HepG2 (cell line): ENCODE results near the gene ACYP2. TPM values are rescaled to one million over a fixed set of nuclear protein-coding genes. Genes with fewer than 3 reads are reported as not detected.

ENCODE experiments used
- ATAC-seq: fragments of 200-7000 bp; cut with Tn5 transposase; 3 replicates; pipeline ENCODE4 v1.9.1; 2020; ENCODE audit warnings: mild to moderate bottlenecking, moderate library complexity
- BruUV-seq: library from RNA; stranded (reverse); fragments of 400-500 nt; replicated peaks from 2 replicates; lab custom pipeline; 2021; lab: Mats Ljungman, UMichigan
- CTCF ChIA-PET: fragments of 300-600 bp; formaldehyde crosslinking; extraction: SDS; loops from one replicate; lab custom pipeline; 2021; ENCODE audit warnings: low total read pairs, inconsistent platforms, low intra/inter-chr PET ratio; lab: Yijun Ruan, JAX
- POLR2A ChIA-PET: fragments of 350-600 bp; sonication (Branson Sonifier 250); formaldehyde crosslinking; loops from one replicate; lab custom pipeline; 2020; ENCODE audit warnings: antibody characterized with exemption, inconsistent platforms; lab: Yijun Ruan, JAX
- DNase-seq: peaks from one replicate; pipeline ENCODE4 v3.0.0-alpha.2; 2015; ENCODE audit warnings: low spot score
- FAIRE-seq: peaks from 3 replicates; lab custom pipeline; 2011; peaks lifted over from hg19 to GRCh38; lab: Jason Lieb, UNC
- H2AFZ ChIP-seq: one replicate; pipeline ENCODE4 v1.6.1; 2011; ENCODE audit warnings: low read length, inconsistent platforms
- H3K27ac ChIP-seq: fragments of 300-600 bp; 3 replicates; pipeline ENCODE4 v1.8.0; 2011; ENCODE audit warnings: mixed run types, mild to moderate bottlenecking, mixed read lengths, low read length, inconsistent platforms; ENCODE audit not compliant: insufficient read depth; ENCODE audit errors: extremely low read length
- H3K27me3 ChIP-seq, 2 experiments: fragments of 200-600 bp in 1 of 2; 2 replicates in 1 of 2; 3 replicates in 1 of 2; pipeline versions ENCODE4 v1.6.0 to v1.8.0; 2011; ENCODE audit warnings: low read length in 2 of 2, mild to moderate bottlenecking in 2 of 2, moderate library complexity in 2 of 2, inconsistent platforms in 1 of 2; ENCODE audit not compliant: insufficient read depth in 2 of 2, control insufficient read depth in 1 of 2
- H3K36me3 ChIP-seq, 2 experiments: fragments of 200-600 bp in 1 of 2; replicated peaks in 1 of 2; 2 replicates in 1 of 2; 3 replicates in 1 of 2; pipeline versions ENCODE4 v1.5.1 to v1.8.0; 2011; ENCODE audit warnings: low read length in 2 of 2, inconsistent platforms in 1 of 2; ENCODE audit not compliant: insufficient read depth in 2 of 2, control insufficient read depth in 1 of 2
- H3K4me1 ChIP-seq: 2 replicates; pipeline ENCODE4 v1.5.1; 2012; ENCODE audit warnings: low read length, inconsistent platforms; ENCODE audit not compliant: insufficient read depth
- H3K4me2 ChIP-seq: 2 replicates; pipeline ENCODE4 v1.6.0; 2011; ENCODE audit warnings: low read depth, low read length, inconsistent platforms
- H3K4me3 ChIP-seq, 3 experiments: fragments of 200-600 bp in 1 of 3; sonication (generic), shearing (Covaris generic) in 1 of 3; replicated peaks in 1 of 3; 2 replicates each; pipeline ENCODE4 v1.5.1; 2011 to 2016; ENCODE audit warnings: low read length in 3 of 3, inconsistent platforms in 2 of 3, low read depth in 2 of 3, mild to moderate bottlenecking in 2 of 3, control low read depth in 1 of 3, mixed read lengths in 1 of 3; ENCODE audit not compliant: insufficient read depth in 1 of 3
- H3K79me2 ChIP-seq: one replicate; pipeline ENCODE4 v1.6.1; 2011; ENCODE audit warnings: low read length, inconsistent platforms; ENCODE audit not compliant: insufficient read depth
- H3K9ac ChIP-seq: 2 replicates; pipeline ENCODE4 v1.6.0; 2011; ENCODE audit warnings: mild to moderate bottlenecking, low read depth, low read length, inconsistent platforms; ENCODE audit not compliant: insufficient read depth
- H3K9me3 ChIP-seq: 2 replicates; pipeline ENCODE4 v1.5.1; 2012; ENCODE audit warnings: mild to moderate bottlenecking, low read length
- H4K20me1 ChIP-seq: 2 replicates; pipeline ENCODE4 v1.6.0; 2011; ENCODE audit warnings: inconsistent platforms, mild to moderate bottlenecking, low read length, moderate library complexity; ENCODE audit not compliant: insufficient read depth
- CBX2 ChIP-seq, 2 experiments: fragments of 200-600 bp in 1 of 2; sonication (generic); formaldehyde crosslinking in 1 of 2; IDR thresholded peaks; 2 replicates each; pipeline versions ENCODE4 v1.7.0 to v1.8.1; 2018 to 2022; ENCODE audit warnings: low read depth in 2 of 2, low read length in 1 of 2, mild to moderate bottlenecking in 1 of 2, missing genetic modification reagents in 1 of 2
- EP300 ChIP-seq, 3 experiments: sonication (generic) in 1 of 3; formaldehyde crosslinking in 1 of 3; IDR thresholded peaks; 2 replicates each; pipeline versions ENCODE4 v1.5.1 to v1.6.1; 2011 to 2020; ENCODE audit warnings: low read depth in 2 of 3, low read length in 2 of 3, borderline replicate concordance in 1 of 3, improper control_type of control experiment in 1 of 3, mild to moderate bottlenecking in 1 of 3, missing genetic modification reagents in 1 of 3, moderate library complexity in 1 of 3
- FOSL2 ChIP-seq: sonication (generic); formaldehyde crosslinking; IDR thresholded peaks from 2 replicates; pipeline ENCODE4 v1.4.0; 2020; ENCODE audit warnings: missing genetic modification reagents
- HNF4A ChIP-seq: sonication (generic); formaldehyde crosslinking; IDR thresholded peaks from 2 replicates; pipeline ENCODE4 v1.4.0; 2020; ENCODE audit warnings: missing genetic modification reagents
- JDP2 ChIP-seq: sonication (generic); formaldehyde crosslinking; IDR thresholded peaks from 2 replicates; pipeline ENCODE4 v1.8.1; 2022; ENCODE audit warnings: missing genetic modification reagents, borderline replicate concordance
- LCORL ChIP-seq, 2 experiments: fragments of 450-650 bp in 1 of 2; sonication (generic) in 1 of 2; formaldehyde crosslinking in 1 of 2; IDR thresholded peaks; 2 replicates each; pipeline versions ENCODE4 v1.5.0 to v1.6.1; 2017 to 2020; ENCODE audit warnings: antibody characterized with exemption in 1 of 2, missing genetic modification reagents in 1 of 2
- MAF1 ChIP-seq: sonication (generic); formaldehyde crosslinking; IDR thresholded peaks from 2 replicates; pipeline ENCODE4 v1.5.0; 2020; ENCODE audit warnings: missing genetic modification reagents, borderline replicate concordance
- MAFF ChIP-seq: IDR thresholded peaks from 2 replicates; pipeline ENCODE4 v1.6.1; 2011; ENCODE audit warnings: low read depth, low read length, improper control_type of control experiment
- NR1H2 ChIP-seq: sonication (generic); formaldehyde crosslinking; IDR thresholded peaks from 2 replicates; pipeline ENCODE4 v1.8.1; 2022; ENCODE audit warnings: low read depth, missing genetic modification reagents, borderline replicate concordance
- PCBP1 ChIP-seq: fragments of 200-400 bp; formaldehyde crosslinking; IDR thresholded peaks from 2 replicates; pipeline ENCODE4 v1.6.1; 2017; ENCODE audit warnings: mild to moderate bottlenecking, low read depth, low read length, borderline replicate concordance
- RARA ChIP-seq: IDR thresholded peaks from 2 replicates; pipeline ENCODE4 v1.6.1; 2016; ENCODE audit warnings: missing genetic modification reagents, missing compliant biosample characterization
- REPIN1 ChIP-seq: sonication (generic); formaldehyde crosslinking; IDR thresholded peaks from 2 replicates; pipeline ENCODE4 v1.8.0; 2022; ENCODE audit warnings: missing genetic modification reagents, low read depth, mild to moderate bottlenecking, borderline replicate concordance
- U2AF2 ChIP-seq: fragments of 200-400 bp; formaldehyde crosslinking; IDR thresholded peaks from 2 replicates; pipeline ENCODE4 v1.6.1; 2017; ENCODE audit warnings: low read depth, mild to moderate bottlenecking, low read length
- ZNF563 ChIP-seq: sonication (generic); formaldehyde crosslinking; IDR thresholded peaks from 2 replicates; pipeline ENCODE4 v1.8.0; 2022; ENCODE audit warnings: mild to moderate bottlenecking, moderate library complexity, missing genetic modification reagents
- ZNF607 ChIP-seq: sonication (generic); formaldehyde crosslinking; IDR thresholded peaks from 2 replicates; pipeline ENCODE4 v1.5.1; 2020; ENCODE audit warnings: missing genetic modification reagents, mild to moderate bottlenecking, borderline replicate concordance
- WGBS: methylation state at CpG from one replicate; pipeline ENCODE4 v1.1.6; 2017; ENCODE audit warnings: low lambda C conversion rate; 5-methylcytosine and 5-hydroxymethylcytosine counted together
- in situ Hi-C: cut with HindIII; loops from 2 replicates; pipeline ENCODE4 v1.10.0; 2017; ENCODE audit warnings: low pct_unique_long_range_greater_than_20kb; ENCODE audit not compliant: extremely low pct_ligation_motif_present
- intact Hi-C: fragments of 100-400 bp; cut with micrococcal nuclease; formaldehyde crosslinking; loops from one replicate; pipeline ENCODE4 v1.10.0; 2022; ENCODE audit not compliant: unreplicated experiment
- polyA plus RNA-seq, 8 experiments: library from polyadenylated mRNA; depleted of rRNA in 3 of 8; stranded (reverse) in 7 of 8; unstranded in 1 of 8; fragments of >200 nt; fragmentation: Illumina TruSeq in 4 of 8; extraction: Trizol in 4 of 8; gene quantifications; 2 replicates each; pipeline versions ENCODE4 v1.2.1 to v1.2.3, GENCODE V29; 2011 to 2016; ENCODE audit warnings: low read depth in 4 of 8, missing spikeins in 1 of 8, mixed read lengths in 1 of 8; ENCODE audit not compliant: insufficient read depth in 1 of 8
- total RNA-seq, 5 experiments: library from RNA; depleted of rRNA; stranded (reverse); fragments of >200 nt; fragmentation: Illumina TruSeq; extraction: Trizol; gene quantifications; 2 replicates each; pipeline ENCODE4 v1.2.3, GENCODE V29; 2016; ENCODE audit warnings: low read depth in 1 of 5
- TF ChIP-seq, protein P1 (sequence below): sonication (generic); formaldehyde crosslinking; IDR thresholded peaks from 2 replicates; pipeline ENCODE4 v1.5.0; 2020; ENCODE audit warnings: mild to moderate bottlenecking, low read depth, missing genetic modification reagents, borderline replicate concordance
- TF ChIP-seq, protein P2 (sequence below): sonication (generic); formaldehyde crosslinking; IDR thresholded peaks from 2 replicates; pipeline ENCODE4 v1.5.1; 2020; ENCODE audit warnings: mild to moderate bottlenecking, missing genetic modification reagents
- TF ChIP-seq, protein P3 (sequence below): sonication (generic); formaldehyde crosslinking; IDR thresholded peaks from 2 replicates; pipeline ENCODE4 v1.5.0; 2020; ENCODE audit warnings: missing genetic modification reagents, mild to moderate bottlenecking, borderline replicate concordance

ACYP2 gene
- total and polyA plus RNA-seq, 2 of the 13 experiments (the other 11 are each of a cell fraction or from before 2014, with no cell fraction given): 12.3 to 12.7 TPM

DNA sequence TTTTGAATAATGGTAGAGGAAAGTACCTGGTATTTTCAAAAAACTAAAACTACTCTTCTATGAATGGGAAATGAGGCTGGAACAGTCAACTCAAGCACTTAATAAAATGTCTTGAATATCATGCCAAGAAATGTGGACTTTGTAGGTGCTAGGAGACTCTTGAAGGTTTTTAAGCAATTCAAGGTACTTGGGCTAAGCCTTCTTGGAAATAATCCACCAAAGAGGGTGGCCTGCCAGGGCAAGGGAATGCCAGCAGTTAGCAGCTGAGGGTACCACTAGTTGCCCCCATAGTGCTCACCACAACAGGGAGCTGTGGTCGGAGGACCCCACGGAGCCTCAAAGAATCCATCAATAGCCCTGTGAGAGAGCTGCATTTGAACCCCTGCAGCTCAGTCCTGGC, 14.6 kb upstream of the ACYP2 start:
- intact Hi-C loops (no loop called here), in situ Hi-C loops (loop anchor here (10.0 kb wide), 1 partner anchor 734 kb away; no protein-coding TSS in a partner anchor)
- Histone ChIP-seq H3K9me3 (no peaks in the 10 kb centered on the region), H3K4me3 (no peak overlapping the region), H3K4me2 (no peak overlapping the region), H3K79me2 (no peaks in the 10 kb centered on the region), H2AFZ (no peak overlapping the region), H4K20me1 (no peaks in the 10 kb centered on the region), H3K4me1 (peaks cover 19% of the 10 kb centered on the region), H3K9ac (no peak overlapping the region), H3K27ac (no peak overlapping the region), H3K36me3 (no peaks in the 10 kb centered on the region), H3K27me3 (no peaks in the 10 kb centered on the region)
- FAIRE-seq (no peak), ATAC-seq (no peak), DNase-seq (no peak)
- ChIA-PET CTCF (no interaction called here), POLR2A (no interaction called here)
- BruUV-seq: no TSS peak
- WGBS: 100% methylated on average over 2 of the region's 2 CpGs
- no peak for TF ChIP-seq JDP2
- TF ChIP-seq MAF1 (CRISPR knock-in tag): no peak
- TF ChIP-seq MAFF: no peak
- no peak for TF ChIP-seq NR1H2
- TF ChIP-seq HNF4A (CRISPR knock-in tag): no peak
- TF ChIP-seq REPIN1 (CRISPR knock-in tag): no peak
- TF ChIP-seq EP300 (IDR thresholded peaks at IDR 0.05; ENCODE audit: low read depth in 2 of 2, low read length in 2 of 2): no peak
- no peak for TF ChIP-seq EP300 (CRISPR knock-in tag; IDR thresholded peaks at IDR 0.05; ENCODE audit: borderline replicate concordance)
- TF ChIP-seq LCORL (IDR thresholded peaks at IDR 0.05): no peak
- no peak for TF ChIP-seq LCORL (CRISPR knock-in tag; IDR thresholded peaks at IDR 0.05)
- no peak for TF ChIP-seq CBX2 (IDR thresholded peaks at IDR 0.05; ENCODE audit: low read depth, low read length)
- no peak for TF ChIP-seq CBX2 (CRISPR knock-in tag; IDR thresholded peaks at IDR 0.05; ENCODE audit: low read depth)
- TF ChIP-seq U2AF2: no peak
- TF ChIP-seq RARA (CRISPR knock-in tag): no peak
- TF ChIP-seq, protein P1, sequence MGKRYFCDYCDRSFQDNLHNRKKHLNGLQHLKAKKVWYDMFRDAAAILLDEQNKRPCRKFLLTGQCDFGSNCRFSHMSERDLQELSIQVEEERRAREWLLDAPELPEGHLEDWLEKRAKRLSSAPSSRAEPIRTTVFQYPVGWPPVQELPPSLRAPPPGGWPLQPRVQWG (CRISPR knock-in tag): no peak
- no peak for TF ChIP-seq FOSL2 (CRISPR knock-in tag)
- TF ChIP-seq, protein P2, sequence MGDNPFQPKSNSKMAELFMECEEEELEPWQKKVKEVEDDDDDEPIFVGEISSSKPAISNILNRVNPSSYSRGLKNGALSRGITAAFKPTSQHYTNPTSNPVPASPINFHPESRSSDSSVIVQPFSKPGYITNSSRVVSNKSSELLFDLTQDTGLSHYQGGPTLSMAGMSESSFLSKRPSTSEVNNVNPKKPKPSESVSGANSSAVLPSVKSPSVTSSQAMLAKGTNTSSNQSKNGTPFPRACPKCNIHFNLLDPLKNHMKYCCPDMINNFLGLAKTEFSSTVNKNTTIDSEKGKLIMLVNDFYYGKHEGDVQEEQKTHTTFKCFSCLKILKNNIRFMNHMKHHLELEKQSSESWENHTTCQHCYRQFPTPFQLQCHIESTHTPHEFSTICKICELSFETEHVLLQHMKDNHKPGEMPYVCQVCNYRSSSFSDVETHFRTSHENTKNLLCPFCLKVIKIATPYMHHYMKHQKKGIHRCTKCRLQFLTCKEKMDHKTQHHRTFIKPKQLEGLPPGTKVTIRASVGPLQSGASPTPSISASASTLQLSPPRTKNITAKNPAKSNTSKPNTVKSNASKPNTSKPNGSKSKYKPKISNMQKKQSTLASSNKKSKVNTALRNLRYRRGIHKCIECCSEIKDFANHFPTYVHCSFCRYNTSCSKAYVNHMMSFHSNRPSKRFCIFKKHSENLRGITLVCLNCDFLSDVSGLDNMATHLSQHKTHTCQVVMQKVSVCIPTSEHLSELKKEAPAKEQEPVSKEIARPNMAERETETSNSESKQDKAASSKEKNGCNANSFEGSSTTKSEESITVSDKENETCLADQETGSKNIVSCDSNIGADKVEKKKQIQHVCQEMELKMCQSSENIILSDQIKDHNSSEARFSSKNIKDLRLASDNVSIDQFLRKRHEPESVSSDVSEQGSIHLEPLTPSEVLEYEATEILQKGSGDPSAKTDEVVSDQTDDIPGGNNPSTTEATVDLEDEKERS: no peak
- TF ChIP-seq, protein P3, sequence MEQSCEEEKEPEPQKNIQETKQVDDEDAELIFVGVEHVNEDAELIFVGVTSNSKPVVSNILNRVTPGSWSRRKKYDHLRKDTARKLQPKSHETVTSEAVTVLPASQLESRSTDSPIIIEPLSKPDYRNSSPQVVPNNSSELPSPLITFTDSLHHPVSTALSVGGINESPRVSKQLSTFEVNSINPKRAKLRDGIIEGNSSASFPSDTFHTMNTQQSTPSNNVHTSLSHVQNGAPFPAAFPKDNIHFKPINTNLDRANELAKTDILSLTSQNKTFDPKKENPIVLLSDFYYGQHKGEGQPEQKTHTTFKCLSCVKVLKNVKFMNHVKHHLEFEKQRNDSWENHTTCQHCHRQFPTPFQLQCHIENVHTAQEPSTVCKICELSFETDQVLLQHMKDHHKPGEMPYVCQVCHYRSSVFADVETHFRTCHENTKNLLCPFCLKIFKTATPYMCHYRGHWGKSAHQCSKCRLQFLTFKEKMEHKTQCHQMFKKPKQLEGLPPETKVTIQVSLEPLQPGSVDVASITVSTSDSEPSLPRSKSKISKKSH (CRISPR knock-in tag): no peak
- TF ChIP-seq PCBP1: no peak
- TF ChIP-seq ZNF563: no peak
- no peak for TF ChIP-seq ZNF607 (CRISPR knock-in tag)
